ENCODE data around the gene ZNF860.

The ZNF860 gene

GRCh38 chr3:32041316-32041715, 59.8 kb downstream of the ZNF860 start:
- no peak for TF ChIP-seq TAF1 (IDR thresholded peaks at IDR 0.05; ENCODE audit: borderline replicate concordance, insufficient read depth, low read length)
- no peak for TF ChIP-seq REST (IDR thresholded peaks at IDR 0.05; ENCODE audit: insufficient read depth in 1 of 2, low read depth in 2 of 2, low read length in 2 of 2)
- TF ChIP-seq POLR2AphosphoS5 (IDR thresholded peaks at IDR 0.05; ENCODE audit: low read depth, low read length) = no peak
- no peak for TF ChIP-seq FOXP2 (optimal IDR thresholded peaks at IDR 0.05; ENCODE audit: borderline replicate concordance, extremely low read depth, extremely low read length, insufficient read depth)

Data from PFSK-1 (cell line).